Measurements from ENCODE around the gene THAP8. TPM values are rescaled to one million over a fixed set of nuclear protein-coding genes. Genes with fewer than 3 reads are reported as not detected.

The THAP8 gene
- total and polyA plus RNA-seq, 2 of the 13 experiments (the other 11 are each of a cell fraction or from before 2014, with no cell fraction given): 1.7 to 3.7 TPM

DNA sequence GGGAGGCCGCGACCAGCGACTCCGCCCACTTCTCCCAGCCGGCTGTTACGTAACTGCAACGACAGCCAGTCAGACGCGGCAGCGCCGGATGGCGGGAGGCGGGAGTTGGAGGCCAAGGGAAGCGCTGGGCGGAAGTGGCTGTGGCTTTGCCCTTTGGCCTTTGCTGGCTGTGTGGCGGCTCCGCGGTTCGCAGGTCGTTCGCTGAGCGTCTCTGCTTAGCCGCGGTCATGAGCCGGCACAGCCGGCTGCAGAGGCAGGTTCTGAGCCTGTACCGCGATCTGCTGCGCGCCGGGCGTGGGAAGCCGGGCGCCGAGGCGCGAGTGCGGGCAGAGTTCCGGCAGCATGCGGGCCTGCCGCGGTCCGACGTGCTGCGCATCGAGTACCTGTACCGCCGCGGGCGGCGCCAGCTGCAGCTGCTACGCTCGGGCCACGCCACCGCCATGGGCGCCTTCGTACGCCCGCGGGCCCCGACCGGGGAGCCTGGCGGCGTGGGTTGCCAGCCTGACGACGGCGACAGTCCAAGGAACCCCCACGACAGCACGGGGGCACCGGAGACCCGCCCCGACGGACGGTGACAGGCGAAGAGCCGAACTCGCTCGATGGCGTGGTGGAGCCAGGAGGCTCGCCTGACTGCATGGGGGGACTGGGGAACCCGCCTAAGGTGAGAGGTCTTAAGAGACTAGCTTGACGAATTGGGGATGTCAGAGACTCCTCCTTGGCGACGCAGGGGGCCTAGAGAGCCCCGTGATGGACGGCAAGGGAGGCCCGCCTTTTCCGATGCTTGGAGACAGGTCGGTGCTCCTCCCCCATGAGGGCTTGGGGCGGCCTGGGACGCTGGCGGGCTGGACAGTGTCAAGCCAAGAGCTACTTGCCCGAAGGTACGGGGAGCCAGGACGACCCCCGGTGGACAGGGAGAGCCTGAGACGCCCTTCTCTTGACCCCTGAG lies 58.8 kb downstream of the THAP8 start, which contains the start of gene SDHAF1 (continued):
- TF ChIP-seq SP140L (CRISPR knock-in tag; IDR thresholded peaks at IDR 0.05; ENCODE audit: borderline replicate concordance) (no peak), MIER2 (CRISPR knock-in tag; IDR thresholded peaks at IDR 0.05) (peak; percentile 69; the same call in 1 of the 2 replicates), ATF1 (CRISPR knock-in tag; IDR thresholded peaks at IDR 0.05) (peak; percentile 78), ZNF230 (CRISPR knock-in tag; IDR thresholded peaks at IDR 0.05) (no peak), ZNF260 (CRISPR knock-in tag; IDR thresholded peaks at IDR 0.05; ENCODE audit: borderline replicate concordance, low read depth) (no peak), SRSF4 (IDR thresholded peaks at IDR 0.05; ENCODE audit: low read depth, low read length, poor library complexity, severe bottlenecking) (no peak), ZNF143 (CRISPR knock-in tag; IDR thresholded peaks at IDR 0.05) (peak; percentile 34; the same call in 1 of the 2 replicates), MEF2D (CRISPR knock-in tag; IDR thresholded peaks at IDR 0.05) (no peak), ZNF326 (CRISPR knock-in tag; IDR thresholded peaks at IDR 0.05; ENCODE audit: borderline replicate concordance) (no peak), SALL1 (CRISPR knock-in tag; IDR thresholded peaks at IDR 0.05) (peak; percentile 74), KLF15 (CRISPR knock-in tag; IDR thresholded peaks at IDR 0.05; ENCODE audit: borderline replicate concordance) (no peak), SALL2 (CRISPR knock-in tag; IDR thresholded peaks at IDR 0.05) (no peak), SKI (IDR thresholded peaks at IDR 0.05; ENCODE audit: partially characterized antibody) (no peak), ZNF768 (CRISPR knock-in tag; IDR thresholded peaks at IDR 0.05) (0 out of 2 replicates have a peak, but pooled peaks have one; percentile 22), SP2 (CRISPR knock-in tag; IDR thresholded peaks at IDR 0.05) (peak; percentile 88), NFYB (CRISPR knock-in tag; IDR thresholded peaks at IDR 0.05) (peak; percentile 94), EZH2 (conservative IDR thresholded peaks at IDR 0.05; ENCODE audit: low read depth, low read length) (no peak), SOX5 (CRISPR knock-in tag; IDR thresholded peaks at IDR 0.05; ENCODE audit: borderline replicate concordance) (0 out of 2 replicates have a peak, but pooled peaks have one; percentile 26)
- TF ChIP-seq, protein P1, sequence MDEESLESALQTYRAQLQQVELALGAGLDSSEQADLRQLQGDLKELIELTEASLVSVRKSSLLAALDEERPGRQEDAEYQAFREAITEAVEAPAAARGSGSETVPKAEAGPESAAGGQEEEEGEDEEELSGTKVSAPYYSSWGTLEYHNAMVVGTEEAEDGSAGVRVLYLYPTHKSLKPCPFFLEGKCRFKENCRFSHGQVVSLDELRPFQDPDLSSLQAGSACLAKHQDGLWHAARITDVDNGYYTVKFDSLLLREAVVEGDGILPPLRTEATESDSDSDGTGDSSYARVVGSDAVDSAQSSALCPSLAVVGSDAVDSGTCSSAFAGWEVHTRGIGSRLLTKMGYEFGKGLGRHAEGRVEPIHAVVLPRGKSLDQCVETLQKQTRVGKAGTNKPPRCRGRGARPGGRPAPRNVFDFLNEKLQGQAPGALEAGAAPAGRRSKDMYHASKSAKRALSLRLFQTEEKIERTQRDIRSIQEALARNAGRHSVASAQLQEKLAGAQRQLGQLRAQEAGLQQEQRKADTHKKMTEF (CRISPR knock-in tag; IDR thresholded peaks at IDR 0.05): peak; percentile 41; the same call in 1 of the 2 replicates
- TF ChIP-seq, protein P2, sequence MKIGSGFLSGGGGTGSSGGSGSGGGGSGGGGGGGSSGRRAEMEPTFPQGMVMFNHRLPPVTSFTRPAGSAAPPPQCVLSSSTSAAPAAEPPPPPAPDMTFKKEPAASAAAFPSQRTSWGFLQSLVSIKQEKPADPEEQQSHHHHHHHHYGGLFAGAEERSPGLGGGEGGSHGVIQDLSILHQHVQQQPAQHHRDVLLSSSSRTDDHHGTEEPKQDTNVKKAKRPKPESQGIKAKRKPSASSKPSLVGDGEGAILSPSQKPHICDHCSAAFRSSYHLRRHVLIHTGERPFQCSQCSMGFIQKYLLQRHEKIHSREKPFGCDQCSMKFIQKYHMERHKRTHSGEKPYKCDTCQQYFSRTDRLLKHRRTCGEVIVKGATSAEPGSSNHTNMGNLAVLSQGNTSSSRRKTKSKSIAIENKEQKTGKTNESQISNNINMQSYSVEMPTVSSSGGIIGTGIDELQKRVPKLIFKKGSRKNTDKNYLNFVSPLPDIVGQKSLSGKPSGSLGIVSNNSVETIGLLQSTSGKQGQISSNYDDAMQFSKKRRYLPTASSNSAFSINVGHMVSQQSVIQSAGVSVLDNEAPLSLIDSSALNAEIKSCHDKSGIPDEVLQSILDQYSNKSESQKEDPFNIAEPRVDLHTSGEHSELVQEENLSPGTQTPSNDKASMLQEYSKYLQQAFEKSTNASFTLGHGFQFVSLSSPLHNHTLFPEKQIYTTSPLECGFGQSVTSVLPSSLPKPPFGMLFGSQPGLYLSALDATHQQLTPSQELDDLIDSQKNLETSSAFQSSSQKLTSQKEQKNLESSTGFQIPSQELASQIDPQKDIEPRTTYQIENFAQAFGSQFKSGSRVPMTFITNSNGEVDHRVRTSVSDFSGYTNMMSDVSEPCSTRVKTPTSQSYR (CRISPR knock-in tag; IDR thresholded peaks at IDR 0.05; ENCODE audit: borderline replicate concordance): 0 out of 2 replicates have a peak, but pooled peaks have one; percentile 10
- TF ChIP-seq, protein P3, sequence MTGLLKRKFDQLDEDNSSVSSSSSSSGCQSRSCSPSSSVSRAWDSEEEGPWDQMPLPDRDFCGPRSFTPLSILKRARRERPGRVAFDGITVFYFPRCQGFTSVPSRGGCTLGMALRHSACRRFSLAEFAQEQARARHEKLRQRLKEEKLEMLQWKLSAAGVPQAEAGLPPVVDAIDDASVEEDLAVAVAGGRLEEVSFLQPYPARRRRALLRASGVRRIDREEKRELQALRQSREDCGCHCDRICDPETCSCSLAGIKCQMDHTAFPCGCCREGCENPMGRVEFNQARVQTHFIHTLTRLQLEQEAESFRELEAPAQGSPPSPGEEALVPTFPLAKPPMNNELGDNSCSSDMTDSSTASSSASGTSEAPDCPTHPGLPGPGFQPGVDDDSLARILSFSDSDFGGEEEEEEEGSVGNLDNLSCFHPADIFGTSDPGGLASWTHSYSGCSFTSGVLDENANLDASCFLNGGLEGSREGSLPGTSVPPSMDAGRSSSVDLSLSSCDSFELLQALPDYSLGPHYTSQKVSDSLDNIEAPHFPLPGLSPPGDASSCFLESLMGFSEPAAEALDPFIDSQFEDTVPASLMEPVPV (CRISPR knock-in tag; IDR thresholded peaks at IDR 0.05): peak; percentile 65; the same call in 1 of the 2 replicates
- TF ChIP-seq, protein P4, sequence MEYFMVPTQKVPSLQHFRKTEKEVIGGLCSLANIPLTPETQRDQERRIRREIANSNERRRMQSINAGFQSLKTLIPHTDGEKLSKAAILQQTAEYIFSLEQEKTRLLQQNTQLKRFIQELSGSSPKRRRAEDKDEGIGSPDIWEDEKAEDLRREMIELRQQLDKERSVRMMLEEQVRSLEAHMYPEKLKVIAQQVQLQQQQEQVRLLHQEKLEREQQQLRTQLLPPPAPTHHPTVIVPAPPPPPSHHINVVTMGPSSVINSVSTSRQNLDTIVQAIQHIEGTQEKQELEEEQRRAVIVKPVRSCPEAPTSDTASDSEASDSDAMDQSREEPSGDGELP (IDR thresholded peaks at IDR 0.05; ENCODE audit: borderline replicate concordance, low read depth): peak; percentile 90
